Astrocyte of the spinal cord (primary cell): ENCODE measurements around the gene UNKL.

Source experiments
- DNase-seq: peaks from one replicate; pipeline ENCODE4 v3.0.0; 2011; ENCODE audit warnings: low read depth, low spot score
- H3K4me3 ChIP-seq: 2 replicates; pipeline ENCODE4 v1.5.1; 2011; ENCODE audit warnings: low read depth, mild to moderate bottlenecking, low read length, moderate library complexity
- CTCF ChIP-seq: IDR thresholded peaks from 2 replicates; pipeline ENCODE4 v1.5.1; 2012; ENCODE audit warnings: low read depth, mild to moderate bottlenecking, low read length, inconsistent platforms
- in situ Hi-C: cut with HindIII; loops from 2 replicates; pipeline ENCODE4 v1.10.0; 2017; ENCODE audit warnings: low sequenced_read_pairs

The UNKL gene

DNA sequence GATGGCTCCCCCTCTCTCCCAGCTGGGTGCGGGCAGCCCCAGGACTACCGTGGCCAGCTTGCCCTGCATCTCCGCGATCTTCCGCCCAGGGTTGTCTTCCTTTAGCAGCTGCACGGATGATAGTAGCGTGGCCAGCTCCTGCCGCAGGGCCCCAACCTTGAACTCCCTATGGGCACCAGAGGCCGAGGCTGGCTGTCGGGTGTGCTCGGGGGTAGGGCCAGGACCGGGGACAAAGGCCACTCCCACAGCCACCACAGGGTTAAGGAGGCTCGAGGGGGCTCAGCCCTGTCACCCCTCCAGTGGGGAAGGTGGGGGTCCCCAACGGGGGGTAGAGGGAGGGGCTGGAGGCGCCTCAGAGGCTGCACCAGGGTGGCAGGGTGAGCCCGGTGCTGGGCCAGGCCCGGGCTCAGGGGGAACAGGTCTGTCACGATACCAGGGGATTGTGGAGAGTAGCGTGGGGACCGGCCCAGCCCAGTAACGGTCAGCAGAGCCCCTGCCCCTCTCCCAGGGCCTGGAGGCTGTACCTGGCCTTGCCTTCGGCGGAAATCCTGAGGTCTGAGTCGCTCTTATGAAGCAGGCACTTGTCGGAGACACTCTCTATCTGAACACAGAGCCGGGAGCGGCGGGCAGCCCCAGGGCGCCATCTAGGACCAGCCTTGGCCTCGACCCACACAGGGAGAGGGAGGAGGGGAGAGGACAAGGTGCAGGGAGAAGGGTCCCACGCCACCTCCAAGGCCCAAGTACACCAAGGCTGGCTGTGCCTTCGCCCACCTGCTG lies 21.6 kb upstream of the UNKL start:
- no peak for DNase-seq
- no peak for TF ChIP-seq CTCF
- no peak overlapping the region for H3K4me3 ChIP-seq
- in situ Hi-C loops = no loop called here

DNA sequence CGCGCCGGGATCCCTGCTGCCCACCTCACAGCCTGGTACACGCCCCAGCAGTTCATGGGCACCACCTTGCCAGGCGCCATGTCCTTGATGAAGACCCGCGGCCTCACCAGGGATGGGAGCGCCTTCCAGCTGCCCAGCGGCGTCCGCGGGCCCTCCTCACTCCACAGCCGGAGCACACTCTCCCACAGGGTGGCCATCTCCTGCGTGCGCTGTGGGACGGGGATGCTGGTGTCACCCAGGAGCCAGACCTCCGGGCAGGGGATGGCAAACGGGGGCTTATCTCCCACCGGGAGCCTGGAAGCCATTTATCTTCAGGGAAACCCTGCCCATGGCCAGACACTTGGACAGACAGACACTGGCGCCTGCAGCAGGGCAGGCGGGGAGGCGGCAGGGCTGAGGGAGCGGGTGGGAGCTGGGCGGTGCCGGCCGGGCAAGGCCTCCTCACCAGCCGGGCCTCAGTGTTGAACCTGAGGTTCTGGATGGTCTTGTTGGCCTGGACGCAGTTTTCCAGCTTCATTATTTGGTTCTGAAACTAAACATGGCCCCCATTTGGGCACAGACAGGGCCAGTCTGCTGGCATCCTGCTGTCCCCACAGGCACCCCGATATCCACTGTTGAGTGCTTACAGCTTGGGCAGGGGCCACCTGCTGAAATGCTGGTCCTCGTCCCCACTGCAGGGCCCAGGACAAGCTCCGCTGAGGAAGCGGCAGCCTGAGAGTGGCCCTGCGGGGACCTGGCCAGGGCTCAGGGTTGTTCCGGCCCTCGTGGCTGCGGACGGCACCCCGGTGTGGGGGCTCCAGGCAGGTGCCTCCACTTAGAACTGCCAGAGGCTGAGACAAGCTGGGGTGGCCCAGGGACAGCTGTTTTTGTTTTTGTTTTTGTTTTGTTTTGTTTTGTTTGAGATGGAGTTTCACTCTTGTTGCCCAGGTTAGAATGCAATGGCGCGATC lies 20.4 kb upstream of the UNKL start:
- TF ChIP-seq CTCF = no peak
- DNase-seq = no peak
- in situ Hi-C loops = no loop called here
- H3K4me3 ChIP-seq = no peak overlapping the region

DNA sequence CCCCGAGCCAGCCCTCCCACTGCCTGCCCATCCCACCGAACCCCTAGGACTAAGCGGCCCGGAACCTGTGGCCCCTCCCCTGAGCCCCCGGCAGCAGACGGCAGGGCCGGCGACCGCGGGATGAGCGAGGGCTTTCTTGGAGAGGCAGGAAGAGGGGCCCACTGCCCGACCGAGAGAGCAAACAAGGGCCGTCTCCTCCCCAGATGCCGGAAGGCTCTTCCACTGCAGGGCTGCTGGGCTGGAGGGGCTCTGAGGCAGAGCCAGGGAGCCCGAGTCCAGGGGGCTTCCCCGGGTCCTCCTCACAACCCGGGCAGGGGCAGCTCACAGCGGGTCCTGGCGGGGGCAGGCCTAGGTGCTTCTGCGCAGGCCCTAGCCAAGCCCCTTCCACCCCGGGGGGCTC lies 19.3 kb upstream of the UNKL start:
- in situ Hi-C loops = no loop called here
- no peak overlapping the region for H3K4me3 ChIP-seq
- DNase-seq = no peak
- TF ChIP-seq CTCF = no peak

DNA sequence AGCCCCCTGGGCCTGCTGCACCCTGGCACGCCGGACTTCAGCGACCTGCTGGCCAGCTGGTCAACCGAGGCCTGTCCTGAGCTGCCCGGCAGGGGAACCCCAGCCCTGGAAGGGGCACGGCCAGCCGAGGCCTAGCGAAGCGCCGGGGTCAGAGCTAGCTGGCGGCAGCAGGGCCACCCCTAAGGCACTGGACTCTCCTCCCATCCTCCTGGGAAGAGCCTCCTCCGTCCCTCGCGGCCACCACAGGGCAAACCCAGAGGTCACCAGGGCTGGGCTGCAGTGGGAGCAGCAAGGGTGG lies 18.7 kb upstream of the UNKL start:
- in situ Hi-C loops = no loop called here

GRCh38 chr16:1432388-1433262 lies 18.1 kb upstream of the UNKL start:
- H3K4me3 ChIP-seq = no peak overlapping the region
- no peak for TF ChIP-seq CTCF
- no peak for DNase-seq
- in situ Hi-C loops = no loop called here

More for the DNA sequence above, 18.7 kb upstream of the UNKL start:
- DNase-seq = no peak
- H3K4me3 ChIP-seq = no peak overlapping the region
- no peak for TF ChIP-seq CTCF
